Body of pancreas (tissue), 4 donors: Measurements from ENCODE around the gene HNRNPK.

Experiments
- POLR2A ChIP-seq, 3 donors: fragments of 450-650 bp; IDR thresholded peaks; one replicate each; pipeline ENCODE4 v1.6.1; 2016; ENCODE audit warnings: antibody characterized with exemption in 3 of 3, mild to moderate bottlenecking in 2 of 3
- TF ChIP-seq, protein P1 (sequence below), 7 experiments: fragments of 450-650 bp in 4 of 7; fragments of 200-600 bp in 3 of 7; sonication (generic) in 3 of 7; IDR thresholded peaks; one replicate each; pipeline ENCODE4 v1.5.1; 2016 to 2019; ENCODE audit warnings: antibody characterized with exemption in 7 of 7

DNA sequence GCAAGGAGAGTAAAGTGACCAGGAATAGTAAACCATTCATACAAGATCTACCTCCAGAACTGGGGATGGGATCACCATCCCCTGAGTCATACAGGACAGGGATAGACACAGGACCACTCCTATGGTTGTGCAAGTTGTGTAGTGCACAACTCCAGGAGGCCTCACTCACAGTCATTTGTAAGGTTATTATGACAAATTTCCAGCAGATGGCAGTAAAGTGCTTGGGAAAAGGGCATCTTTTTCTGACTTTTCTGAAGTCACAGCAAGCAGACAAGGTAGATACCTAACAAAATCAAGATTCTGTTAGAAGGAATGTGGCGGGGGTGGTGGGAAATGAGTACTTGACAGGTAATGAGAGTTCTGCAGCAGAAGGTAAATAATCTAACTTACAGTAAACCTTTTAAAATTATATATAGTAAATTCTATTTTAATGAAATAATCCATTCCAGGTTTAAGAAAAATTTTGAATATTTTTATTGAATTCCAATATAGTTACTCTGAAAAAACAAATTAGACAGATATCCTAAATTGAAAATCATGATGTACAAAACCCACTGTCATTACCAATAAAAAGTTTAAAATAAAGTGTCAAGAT is 42.1 kb downstream of the HNRNPK start:
- TF ChIP-seq, protein P1, sequence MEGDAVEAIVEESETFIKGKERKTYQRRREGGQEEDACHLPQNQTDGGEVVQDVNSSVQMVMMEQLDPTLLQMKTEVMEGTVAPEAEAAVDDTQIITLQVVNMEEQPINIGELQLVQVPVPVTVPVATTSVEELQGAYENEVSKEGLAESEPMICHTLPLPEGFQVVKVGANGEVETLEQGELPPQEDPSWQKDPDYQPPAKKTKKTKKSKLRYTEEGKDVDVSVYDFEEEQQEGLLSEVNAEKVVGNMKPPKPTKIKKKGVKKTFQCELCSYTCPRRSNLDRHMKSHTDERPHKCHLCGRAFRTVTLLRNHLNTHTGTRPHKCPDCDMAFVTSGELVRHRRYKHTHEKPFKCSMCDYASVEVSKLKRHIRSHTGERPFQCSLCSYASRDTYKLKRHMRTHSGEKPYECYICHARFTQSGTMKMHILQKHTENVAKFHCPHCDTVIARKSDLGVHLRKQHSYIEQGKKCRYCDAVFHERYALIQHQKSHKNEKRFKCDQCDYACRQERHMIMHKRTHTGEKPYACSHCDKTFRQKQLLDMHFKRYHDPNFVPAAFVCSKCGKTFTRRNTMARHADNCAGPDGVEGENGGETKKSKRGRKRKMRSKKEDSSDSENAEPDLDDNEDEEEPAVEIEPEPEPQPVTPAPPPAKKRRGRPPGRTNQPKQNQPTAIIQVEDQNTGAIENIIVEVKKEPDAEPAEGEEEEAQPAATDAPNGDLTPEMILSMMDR (IDR thresholded peaks at IDR 0.05), result peak in 6 of 7 experiments; percentile 44 to 73 (median 68)
- TF ChIP-seq POLR2A (IDR thresholded peaks at IDR 0.05), result no peak
